Limb (tissue), 2 donors: ENCODE measurements around the gene CD247.

Experiments used
- DNase-seq, 2 donors: peaks; one replicate each; pipeline ENCODE4 v3.0.0-alpha.2; 2016; ENCODE audit errors: extremely low spot score in 2 of 2

CD247 gene

DNA sequence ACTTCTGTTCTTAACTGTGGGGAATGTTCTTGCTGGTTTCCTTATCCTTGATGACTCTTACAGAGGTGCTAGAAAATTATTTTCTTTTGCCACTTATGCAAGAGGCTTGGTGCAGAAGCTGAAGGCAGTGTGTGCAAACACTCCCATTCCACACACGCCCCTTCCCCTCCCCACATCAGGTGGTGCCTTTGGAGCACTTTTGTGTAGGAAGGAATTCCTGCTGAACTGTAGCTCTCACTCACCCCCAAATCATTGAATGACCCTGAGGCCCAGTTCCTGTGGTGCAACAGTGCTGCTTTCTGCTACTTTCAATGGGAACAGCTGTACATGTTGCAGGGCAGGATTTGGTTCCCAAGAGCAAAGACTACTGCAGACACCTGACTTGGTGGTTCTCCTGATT, 101.8 kb downstream of the CD247 start:
- DNase-seq: no peak

DNA sequence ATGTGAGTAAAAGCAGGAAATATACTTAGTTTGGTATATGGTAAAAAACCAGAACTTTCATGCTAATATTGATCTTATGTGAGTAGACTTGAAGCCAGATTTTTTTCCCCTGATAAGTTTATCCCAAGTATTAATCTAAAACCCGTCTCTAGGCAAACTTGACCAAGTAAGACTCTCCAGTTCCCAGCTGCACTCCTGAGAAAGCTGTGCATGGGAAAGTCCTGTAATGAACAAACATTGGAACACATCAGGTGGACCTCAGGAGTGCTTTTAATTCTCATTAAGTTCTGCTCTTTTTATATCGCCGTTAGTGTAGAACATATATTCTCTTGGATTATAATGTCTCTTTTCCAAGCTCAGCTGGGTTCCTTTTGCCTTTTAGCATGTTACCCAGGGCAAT, 105.0 kb downstream of the CD247 start:
- DNase-seq: no peak

DNA sequence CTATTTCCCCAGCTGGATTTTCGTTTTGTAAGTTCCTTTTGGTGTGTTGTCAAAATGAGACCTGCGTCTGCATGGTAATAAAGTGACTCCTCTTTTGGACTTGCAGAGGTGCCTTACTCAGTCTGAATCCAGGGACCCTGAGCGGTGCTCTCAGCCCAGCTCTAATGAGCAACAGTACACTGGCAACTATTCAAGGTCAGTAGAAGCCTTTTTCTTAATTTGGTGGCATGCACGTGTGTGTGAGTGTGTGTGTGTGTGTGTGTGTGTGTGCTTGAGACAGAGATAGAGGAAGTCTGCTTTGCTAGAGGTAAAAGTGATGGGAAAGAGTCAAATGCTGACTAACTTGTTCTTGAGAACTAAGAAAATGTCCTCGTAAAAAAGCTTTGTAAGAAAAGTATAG, 105.4 kb downstream of the CD247 start:
- DNase-seq: no peak

DNA sequence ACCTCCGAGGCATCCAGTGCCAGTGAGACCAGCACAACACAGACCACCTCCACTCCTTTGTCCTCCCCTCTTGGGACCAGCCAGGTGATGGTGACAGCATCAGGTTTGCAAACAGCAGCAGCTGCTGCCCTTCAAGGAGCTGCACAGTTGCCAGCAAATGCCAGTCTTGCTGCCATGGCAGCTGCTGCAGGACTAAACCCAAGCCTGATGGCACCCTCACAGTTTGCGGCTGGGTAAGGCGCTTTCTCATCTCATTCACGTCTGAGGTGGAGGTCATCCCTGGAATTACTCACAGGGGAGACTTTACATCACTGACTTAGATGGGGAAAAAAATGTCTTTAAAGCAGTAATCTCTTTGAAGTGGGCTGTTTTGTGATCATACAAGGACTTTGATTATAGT, 106.3 kb downstream of the CD247 start:
- DNase-seq: no peak

DNA sequence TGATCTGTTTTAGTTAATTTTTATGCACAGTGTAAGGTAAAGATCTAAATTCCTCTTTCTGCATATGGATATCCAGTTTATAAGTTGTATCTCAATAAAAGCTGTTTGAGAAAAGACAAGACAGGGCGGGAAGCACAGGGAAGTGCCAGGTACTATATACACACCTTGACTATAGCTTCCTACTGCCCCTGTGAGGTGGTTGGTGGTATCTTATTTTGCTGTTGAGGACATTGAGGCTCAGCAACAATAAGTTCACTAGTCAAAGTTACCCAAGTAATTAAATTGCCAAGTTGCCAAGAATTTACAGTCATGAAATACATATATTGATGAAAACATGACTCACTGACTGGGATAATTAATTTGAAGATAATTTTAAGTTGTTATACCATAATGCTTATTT, 109.1 kb downstream of the CD247 start:
- DNase-seq: no peak

DNA sequence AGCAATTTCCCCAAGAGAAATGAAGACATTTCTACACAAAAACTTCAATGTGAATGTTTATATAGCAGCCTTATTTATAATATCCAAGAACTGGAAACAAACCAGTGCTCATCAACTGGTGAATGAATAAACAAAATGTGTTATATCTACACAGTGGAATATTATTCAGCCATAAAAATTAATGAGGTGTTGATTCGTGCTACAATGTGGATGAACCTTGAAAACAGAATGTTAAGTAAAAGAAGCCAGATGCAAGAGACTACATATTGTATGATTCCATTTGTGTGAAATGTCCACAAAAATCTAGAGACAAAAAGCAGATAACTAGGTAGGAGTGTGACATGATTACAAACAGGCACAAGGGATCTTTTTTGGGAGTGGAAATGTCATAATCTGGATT, 110.0 kb downstream of the CD247 start:
- DNase-seq: no peak

DNA sequence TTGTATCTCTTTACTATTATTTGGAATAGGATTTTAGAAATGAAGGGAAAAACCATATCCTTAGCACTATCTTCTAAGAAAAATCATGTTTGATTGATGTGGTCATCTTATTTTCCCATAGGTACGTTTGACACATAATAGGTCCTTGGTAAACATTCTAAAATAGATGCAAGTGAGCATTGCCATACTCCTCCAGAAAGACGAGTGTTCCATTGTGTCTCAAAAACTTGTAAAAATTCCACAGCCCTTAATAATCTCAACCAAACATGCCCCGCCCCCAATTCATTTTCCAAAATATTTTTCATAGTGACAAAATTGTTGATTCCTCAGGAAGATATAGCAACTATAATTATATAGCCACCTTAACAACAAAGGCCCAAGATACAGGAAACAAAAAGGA, 113.4 kb downstream of the CD247 start:
- DNase-seq: no peak

DNA sequence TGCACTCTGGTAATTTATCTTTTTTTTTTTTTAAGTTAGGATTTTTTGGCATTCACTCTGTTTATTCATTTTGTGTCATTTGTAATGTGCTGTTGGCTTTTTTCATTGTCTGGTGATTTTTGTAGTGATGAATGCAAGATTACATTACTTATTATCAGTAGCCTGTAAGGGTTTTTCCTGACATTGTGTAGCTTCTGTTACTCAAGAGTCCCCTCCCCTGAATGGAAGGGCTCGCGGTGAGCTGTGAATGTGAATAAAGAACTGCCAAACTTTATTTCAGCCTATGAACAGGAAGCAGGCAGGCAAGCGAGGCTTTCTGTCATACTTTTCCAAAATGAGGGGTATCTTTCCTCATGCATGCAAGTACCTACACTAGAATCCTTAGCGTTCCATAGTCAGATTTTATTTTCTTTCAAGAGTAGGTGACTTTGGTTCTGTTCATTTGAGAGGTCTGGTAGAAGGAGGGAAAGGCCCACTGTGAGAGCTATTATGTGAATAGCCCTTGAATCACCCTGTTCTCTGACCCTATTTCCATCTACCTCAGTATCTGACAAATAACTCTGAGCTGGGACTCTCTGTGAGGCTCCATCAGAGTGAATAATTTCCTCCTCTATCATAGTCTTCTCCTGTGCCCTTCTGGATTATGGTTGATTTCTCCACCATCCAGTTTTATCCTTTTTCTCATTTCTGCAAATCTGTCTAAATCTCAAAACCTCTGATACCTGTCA, 114.0 kb downstream of the CD247 start:
- no peak for DNase-seq

DNA sequence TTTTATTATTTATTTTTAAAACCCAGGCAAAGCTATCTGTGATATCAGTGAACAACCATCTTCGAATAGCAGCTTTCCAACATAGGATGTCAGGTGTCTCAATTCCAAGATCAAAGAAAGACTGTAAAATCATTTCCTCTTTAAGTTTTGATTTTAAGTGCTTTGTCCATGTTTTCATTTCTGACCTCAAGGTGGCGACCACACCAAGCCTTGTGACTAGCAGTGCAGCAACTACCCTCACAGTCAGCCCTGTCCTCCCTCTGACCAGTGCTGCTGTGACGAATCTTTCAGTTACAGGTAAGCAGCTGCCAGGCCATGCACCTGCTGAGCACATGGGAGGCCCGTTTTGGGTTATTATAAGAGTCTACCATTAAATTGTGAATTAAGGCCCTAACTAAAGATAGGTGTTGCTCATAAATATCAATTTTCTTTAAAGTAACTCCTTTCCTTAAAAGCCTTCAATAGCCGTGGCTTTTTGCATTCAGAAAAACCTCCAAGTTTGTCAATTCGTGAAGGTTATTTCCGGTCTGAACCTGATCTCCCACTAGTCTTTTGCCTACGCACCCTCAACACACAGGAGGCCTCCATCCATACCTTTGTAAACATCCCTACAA, 117.0 kb downstream of the CD247 start:
- peak; percentile 18 to 40 for DNase-seq

DNA sequence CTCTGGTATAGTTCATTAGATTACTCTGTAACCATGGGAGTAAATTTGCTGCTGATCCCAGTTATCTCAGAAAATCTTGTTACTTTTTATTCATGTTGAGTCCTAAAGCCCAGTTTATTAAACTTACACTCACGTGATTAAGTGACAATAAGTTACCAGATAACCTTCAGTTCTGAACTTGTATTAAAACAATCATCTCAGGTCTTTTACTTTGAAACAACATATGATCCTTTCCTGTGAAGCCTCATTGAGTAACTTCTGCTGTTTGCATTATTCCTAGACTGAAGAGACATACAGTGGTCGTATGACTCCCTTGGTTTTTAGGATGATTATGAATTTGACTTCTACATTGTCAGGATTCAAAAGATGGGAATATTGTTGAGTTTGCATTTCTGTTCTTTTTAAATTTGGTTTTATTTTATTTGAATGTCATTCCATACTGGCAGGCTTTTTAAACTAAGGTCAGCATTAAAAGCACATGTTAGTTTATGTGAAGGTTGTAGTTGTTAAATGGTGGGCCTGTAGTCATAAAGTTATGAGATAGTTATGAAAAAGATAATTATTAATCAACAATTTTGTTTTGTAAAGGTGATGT, 117.9 kb downstream of the CD247 start:
- DNase-seq: no peak

DNA sequence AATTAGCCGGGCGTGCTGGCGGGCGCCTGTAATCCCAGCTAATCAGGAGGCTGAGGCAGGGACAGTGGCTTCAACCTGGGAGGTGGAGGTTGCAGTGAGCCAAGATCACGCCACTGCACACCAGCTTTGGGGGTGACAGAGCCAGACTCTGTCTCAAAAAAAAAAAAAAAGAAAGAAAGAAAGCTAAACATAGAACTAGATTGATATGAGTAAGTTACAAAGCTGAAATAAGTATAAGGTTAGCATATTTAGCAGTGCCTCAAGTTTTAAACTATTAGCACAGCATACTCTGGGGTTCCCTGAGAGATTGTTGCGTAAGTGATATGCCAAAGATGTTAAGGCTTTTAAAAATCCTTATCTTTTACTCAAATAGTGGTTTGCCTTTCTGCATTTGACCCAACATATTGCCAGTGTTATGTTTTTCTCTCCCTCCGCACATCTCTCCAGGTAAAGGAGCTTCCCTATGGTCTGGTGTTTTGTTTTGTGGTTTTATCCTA, 126.1 kb downstream of the CD247 start:
- no peak for DNase-seq

DNA sequence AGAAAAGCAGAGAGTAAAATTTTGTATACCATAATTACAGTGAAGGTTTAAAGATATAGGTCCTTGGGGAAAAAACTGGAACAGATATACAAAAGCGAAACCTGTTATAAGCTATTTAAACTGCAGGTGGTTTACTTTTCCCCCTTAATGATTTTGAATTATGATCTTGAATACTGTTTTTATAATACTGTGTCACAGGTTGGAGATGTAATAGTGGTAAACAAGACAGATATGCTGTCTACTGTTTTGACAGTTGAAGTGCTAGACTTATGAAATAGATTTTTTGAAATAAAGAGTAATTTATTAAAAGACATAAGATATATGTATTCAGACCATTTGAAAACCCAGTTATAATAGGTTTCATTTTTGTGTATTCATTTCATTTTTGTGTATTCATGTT, 129.4 kb downstream of the CD247 start:
- no peak for DNase-seq

DNA sequence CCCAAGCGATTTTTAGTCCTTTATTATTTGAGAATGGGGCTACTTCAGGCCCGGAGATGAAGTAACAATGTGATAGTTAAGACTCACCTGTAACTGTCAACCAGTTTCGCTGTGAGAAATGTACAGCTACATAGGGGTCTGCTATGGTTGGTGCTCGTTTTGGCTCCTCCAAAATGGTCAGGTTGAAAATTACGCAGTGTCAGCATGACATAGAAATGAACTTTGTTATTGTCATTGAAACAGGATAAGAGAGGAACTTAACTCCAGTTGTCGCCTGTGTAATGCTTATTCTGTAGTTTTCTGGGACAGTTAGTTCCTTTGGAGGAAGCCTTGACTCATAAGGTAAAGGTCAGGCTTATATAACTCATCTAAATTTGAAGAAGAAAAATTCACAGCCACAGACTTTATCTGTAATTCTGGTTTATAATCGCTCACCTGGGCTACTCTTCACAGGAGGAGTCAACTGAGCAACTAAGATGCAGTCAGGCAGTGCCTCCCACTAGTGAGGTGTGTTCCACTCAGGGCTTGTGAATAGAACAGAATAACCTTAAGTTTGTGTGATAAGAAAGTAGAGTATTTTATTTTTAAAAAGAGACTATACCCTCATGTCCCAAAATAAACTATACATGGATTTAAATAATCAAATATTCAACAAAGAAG, 130.9 kb downstream of the CD247 start:
- no peak for DNase-seq
